ENCODE results near the gene FCHSD2. TPM values are rescaled to one million over a fixed set of nuclear protein-coding genes. Genes with fewer than 3 reads are reported as not detected.
"Not testable (repeated sequence)": the region's sequence is repeated elsewhere in the genome, so short reads cannot be mapped to it uniquely, and the experiment has no call there.

The FCHSD2 gene
- total RNA-seq, 4 donors from 2014 or later, result 17.0 to 40.0 (median 27.0) TPM

GRCh38 chr11:73129198-73129597 is 12.9 kb downstream of the FCHSD2 start:
- peaks cover 0 to 33% of the 10 kb centered on the region in 2 donors for H3K36me3 ChIP-seq
- WGBS, 2 donors (ENCODE audit: low coverage in 1 of 2), result 100% methylated on average over 1 to 7 of the region's 10 CpGs

DNA sequence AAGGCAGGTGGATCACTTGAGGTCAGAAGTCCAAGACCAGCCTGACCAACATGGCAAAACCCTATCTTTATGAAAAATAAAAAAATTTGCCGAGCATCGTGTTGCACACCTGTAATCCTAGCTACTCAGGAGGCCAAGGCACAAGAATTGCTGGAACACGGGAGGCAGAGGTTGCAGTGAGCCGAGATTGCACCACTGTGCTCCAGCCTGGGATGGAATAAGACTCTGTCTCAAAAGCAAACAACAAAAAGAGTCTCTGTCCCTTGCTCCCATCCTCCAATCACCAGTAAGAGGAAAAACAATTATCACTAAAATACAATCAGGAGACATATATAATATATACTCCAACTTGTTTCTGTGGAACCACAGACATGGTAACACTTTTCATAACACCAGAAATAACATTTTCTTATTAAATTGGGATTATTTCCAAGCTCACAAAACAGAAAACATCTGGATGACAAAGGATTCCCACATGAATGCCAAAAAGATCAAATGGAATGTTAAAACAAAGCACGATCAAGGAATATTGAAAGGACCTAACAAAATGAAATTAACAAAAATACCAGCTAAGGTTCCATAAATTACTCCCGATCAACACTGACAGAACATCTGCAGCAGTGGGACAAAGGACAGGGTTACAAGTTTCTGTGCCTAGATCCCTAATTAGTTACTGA is 15.2 kb downstream of the FCHSD2 start:
- 52 to 68% methylated on average over 6 of the region's 6 CpGs for WGBS, 2 donors (ENCODE audit: low coverage in 1 of 2)

More at GRCh38 chr11:73129198-73129597, 12.9 kb downstream of the FCHSD2 start:
- ATAC-seq, result no peak
- Histone ChIP-seq H3K27ac (no peak overlapping the region), H3K4me1 (peaks cover 0 to 12% (median 0%) of the 10 kb centered on the region in 3 donors), H3K9me3 (peaks cover 0 to 10% (median 0%) of the 10 kb centered on the region in 3 donors), H3K4me3 (no peak overlapping the region), H3K27me3 (no peaks in the 10 kb centered on the region)
- no peak for TF ChIP-seq CTCF (IDR thresholded peaks at IDR 0.05)
- TF ChIP-seq POLR2AphosphoS5 (IDR thresholded peaks at IDR 0.05), result no peak
- TF ChIP-seq EP300 (IDR thresholded peaks at IDR 0.05), result no peak
- no peak for TF ChIP-seq POLR2A (IDR thresholded peaks at IDR 0.05)

DNA sequence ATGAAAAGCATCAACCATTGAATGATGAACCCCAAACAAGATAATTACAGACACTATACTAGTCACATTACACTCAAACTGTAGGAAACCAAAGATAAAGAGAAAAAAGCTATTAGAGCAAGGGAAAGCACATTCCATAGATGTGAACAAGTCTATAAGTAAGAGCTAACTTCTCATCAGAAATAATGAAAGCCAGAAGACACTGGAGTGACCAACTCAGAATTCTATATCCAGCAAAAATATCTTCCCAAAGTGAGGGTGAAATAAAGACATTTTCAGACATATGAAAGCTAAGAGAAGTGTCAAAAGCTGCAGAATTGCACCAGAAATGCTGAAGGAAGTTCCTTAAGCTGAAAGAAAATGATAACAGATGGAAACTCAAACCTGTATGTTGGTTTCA is 17.3 kb downstream of the FCHSD2 start:
- no peak overlapping the region for H3K27ac ChIP-seq
- ATAC-seq, result no peak
- H3K4me1 ChIP-seq, result peaks cover 0 to 12% (median 0%) of the 10 kb centered on the region in 3 donors
- no peak overlapping the region for H3K4me3 ChIP-seq
- H3K36me3 ChIP-seq, result peaks cover 0 to 20% of the 10 kb centered on the region in 2 donors
- no peak for TF ChIP-seq POLR2A (IDR thresholded peaks at IDR 0.05)
- no peak for TF ChIP-seq EP300 (IDR thresholded peaks at IDR 0.05)
- TF ChIP-seq POLR2AphosphoS5 (IDR thresholded peaks at IDR 0.05), result no peak
- no peak for TF ChIP-seq CTCF (IDR thresholded peaks at IDR 0.05)
- no peaks in the 10 kb centered on the region for H3K27me3 ChIP-seq
- H3K9me3 ChIP-seq, result peaks cover 0 to 10% (median 0%) of the 10 kb centered on the region in 3 donors

More for the DNA sequence above, 15.2 kb downstream of the FCHSD2 start:
- no peak overlapping the region for H3K4me3 ChIP-seq
- H3K27me3 ChIP-seq, result no peaks in the 10 kb centered on the region
- peaks cover 0 to 10% (median 0%) of the 10 kb centered on the region in 3 donors for H3K9me3 ChIP-seq
- peaks cover 0 to 12% (median 0%) of the 10 kb centered on the region in 3 donors for H3K4me1 ChIP-seq
- TF ChIP-seq EP300 (IDR thresholded peaks at IDR 0.05), result no peak
- no peak for TF ChIP-seq POLR2AphosphoS5 (IDR thresholded peaks at IDR 0.05)
- no peak for TF ChIP-seq CTCF (IDR thresholded peaks at IDR 0.05)
- H3K36me3 ChIP-seq, result peaks cover 0 to 31% of the 10 kb centered on the region in 2 donors
- ATAC-seq, result no peak
- no peak overlapping the region for H3K27ac ChIP-seq

GRCh38 chr11:73123892-73124291 is 18.2 kb downstream of the FCHSD2 start:
- not testable (repeated sequence) for H3K27me3 ChIP-seq, H3K4me3 ChIP-seq, H3K9me3 ChIP-seq, ATAC-seq, H3K27ac ChIP-seq
- peaks cover 0 to 23% of the 10 kb centered on the region in 2 donors for H3K36me3 ChIP-seq
- peaks cover 0 to 12% (median 0%) of the 10 kb centered on the region in 3 donors for H3K4me1 ChIP-seq
- WGBS, 2 donors (ENCODE audit: low coverage in 1 of 2), result 100% methylated on average over 4 of the region's 4 CpGs

DNA sequence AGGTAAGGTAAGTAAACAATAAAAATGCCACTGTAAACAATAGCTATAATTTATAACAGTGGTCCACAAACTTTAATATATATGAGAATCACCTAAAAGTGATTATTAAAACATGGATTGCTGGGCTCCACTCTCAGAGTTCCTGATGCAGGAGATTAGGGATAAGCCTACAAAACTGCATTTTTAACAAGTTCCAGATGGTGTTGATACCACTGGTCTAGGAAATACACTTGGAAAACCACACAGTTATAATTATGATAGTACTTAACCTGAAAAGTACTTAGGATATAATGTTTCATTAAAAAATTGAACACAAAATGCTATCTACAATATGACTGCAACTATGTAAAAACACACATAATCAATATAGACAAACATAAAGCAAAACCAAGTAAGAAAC is 20.4 kb downstream of the FCHSD2 start:
- H3K4me1 ChIP-seq, result peaks cover 0 to 4% (median 0%) of the 10 kb centered on the region in 3 donors
- H3K27me3 ChIP-seq, result no peaks in the 10 kb centered on the region
- TF ChIP-seq CTCF (IDR thresholded peaks at IDR 0.05) (no peak), POLR2AphosphoS5 (IDR thresholded peaks at IDR 0.05) (no peak), POLR2A (IDR thresholded peaks at IDR 0.05) (no peak), EP300 (IDR thresholded peaks at IDR 0.05) (no peak)
- peaks cover 0 to 10% (median 0%) of the 10 kb centered on the region in 3 donors for H3K9me3 ChIP-seq
- no peak overlapping the region for H3K4me3 ChIP-seq
- no peak for ATAC-seq
- no peak overlapping the region for H3K27ac ChIP-seq
- H3K36me3 ChIP-seq, result peaks cover 0 to 24% of the 10 kb centered on the region in 2 donors

Data from gastroesophageal sphincter (tissue), 4 donors.